Measurements from ENCODE around the gene FOXJ2.
"Not testable (repeated sequence)": the region's sequence is repeated elsewhere in the genome, so short reads cannot be mapped to it uniquely, and the experiment has no call there.

Gene FOXJ2

DNA sequence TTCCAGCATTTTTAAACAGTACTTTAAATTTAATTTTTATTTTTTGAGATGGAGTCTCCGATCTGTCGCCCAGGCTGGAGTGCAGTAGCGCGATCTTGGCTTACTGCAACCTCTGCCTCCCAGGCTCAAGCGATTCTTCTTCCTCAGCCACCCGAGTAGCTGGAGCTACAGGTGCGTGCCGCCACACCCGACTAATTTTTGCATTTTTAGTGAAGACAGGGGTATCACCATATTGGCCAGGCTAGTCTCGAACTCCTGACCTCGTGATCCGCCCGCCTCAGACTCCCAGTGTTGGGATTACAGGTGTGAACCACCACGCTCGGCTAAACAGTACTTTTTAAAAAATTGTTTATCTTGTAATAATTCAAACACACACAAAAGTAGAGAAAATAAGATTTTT is 4.2 kb upstream of the FOXJ2 start:
- no peak for DNase-seq (ENCODE audit: low read depth in 1 of 2, low spot score in 1 of 2)

- no peak for DNase-seq (ENCODE audit: low read depth in 1 of 2, low spot score in 1 of 2)
Measured at GRCh38 chr12:8030189-8030588, 2.3 kb upstream of the FOXJ2 start.

DNA sequence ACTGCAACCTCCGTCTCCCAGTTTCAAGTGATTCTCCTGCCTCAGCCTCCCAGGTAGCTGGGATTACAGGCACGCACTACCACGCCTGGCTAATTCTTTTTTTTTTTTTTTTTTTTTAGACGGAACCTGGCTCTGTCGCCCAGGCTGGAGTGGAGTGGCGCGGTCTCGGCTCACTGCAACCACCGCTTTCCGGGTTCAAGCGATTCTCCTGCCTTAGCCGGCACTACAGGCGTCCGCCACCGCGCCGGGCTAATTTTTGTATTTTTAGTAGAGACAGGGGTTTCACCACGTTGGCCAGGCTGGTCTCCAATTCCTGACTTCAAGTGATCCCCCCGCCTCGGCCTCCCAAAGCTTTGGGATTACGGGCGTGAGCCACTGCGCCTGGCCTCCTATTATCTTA is 1.5 kb upstream of the FOXJ2 start:
- not testable (repeated sequence) for DNase-seq (ENCODE audit: low read depth in 1 of 2, low spot score in 1 of 2)

- no peak for DNase-seq (ENCODE audit: low read depth in 1 of 2, low spot score in 1 of 2)
Measured at GRCh38 chr12:8031872-8032241, 659 bp upstream of the FOXJ2 start.

DNA sequence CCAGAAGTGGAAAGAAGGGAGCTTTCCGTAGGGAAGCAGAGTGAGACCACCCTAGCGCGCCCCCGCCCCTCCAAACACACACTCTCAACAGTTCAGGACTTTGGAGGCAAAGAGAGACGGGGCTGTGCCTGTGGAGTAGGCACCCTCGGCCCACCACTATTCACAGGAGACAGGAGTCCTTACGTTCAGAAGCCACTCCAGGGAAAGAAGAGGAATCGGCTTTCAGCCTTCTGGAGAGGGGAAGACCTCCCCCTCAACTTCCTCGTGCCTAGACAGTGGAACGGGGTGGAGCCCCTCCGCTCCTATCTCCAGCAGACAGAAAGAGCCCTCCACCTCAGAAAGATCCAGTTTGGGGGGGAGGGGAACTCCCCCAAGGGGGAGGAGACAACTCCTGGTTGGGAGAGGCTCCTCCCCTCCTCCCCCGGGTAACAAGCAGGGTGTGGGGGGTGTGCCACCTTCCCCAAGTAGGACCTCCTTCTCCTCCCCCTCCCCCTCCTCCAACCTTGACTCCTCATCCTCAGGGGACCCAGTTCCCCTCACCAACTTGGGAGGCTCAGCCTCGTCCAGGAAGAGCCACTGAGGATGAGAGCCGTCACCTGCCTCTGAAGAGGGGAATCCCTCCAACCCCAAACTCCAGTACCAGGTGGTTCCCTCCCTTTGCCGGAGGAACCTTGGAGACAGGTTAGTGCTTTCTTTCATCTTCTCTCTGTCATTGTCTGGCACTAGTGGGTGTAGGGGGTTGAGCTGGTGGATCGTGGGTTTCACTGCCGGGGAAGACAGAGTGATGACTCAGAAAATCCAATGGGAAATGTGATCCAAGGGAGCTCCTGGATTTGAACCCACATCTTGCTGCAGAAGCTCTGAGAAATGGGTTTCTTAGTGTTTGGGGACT is 883 bp downstream of the FOXJ2 start:
- peak in 1 of 2 donors; percentile 23 for DNase-seq (ENCODE audit: low read depth in 1 of 2, low spot score in 1 of 2)

DNA sequence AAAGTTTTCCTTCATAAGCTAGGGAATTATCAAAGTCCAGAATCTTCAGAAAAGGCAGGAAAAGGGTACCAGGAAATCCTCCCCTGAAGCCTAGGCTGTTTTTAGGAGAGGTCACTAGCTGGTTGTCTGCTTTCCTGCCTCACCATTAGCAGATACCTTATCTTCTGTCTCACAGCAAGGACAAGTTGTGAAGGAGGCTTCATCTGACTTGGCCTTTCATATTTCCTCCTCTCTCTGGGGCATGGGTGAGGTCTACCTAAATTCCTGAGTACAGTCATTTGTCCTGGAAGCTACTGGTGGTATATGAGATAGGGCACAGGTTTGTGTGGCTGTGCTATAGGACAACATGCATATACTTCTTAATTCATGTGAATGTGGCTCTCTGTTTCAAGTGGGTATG is 2.3 kb downstream of the FOXJ2 start:
- DNase-seq (ENCODE audit: low read depth in 1 of 2, low spot score in 1 of 2): no peak

- DNase-seq (ENCODE audit: low read depth in 1 of 2, low spot score in 1 of 2): no peak
Measured at GRCh38 chr12:8035440-8036010, 3.0 kb downstream of the FOXJ2 start.

DNA sequence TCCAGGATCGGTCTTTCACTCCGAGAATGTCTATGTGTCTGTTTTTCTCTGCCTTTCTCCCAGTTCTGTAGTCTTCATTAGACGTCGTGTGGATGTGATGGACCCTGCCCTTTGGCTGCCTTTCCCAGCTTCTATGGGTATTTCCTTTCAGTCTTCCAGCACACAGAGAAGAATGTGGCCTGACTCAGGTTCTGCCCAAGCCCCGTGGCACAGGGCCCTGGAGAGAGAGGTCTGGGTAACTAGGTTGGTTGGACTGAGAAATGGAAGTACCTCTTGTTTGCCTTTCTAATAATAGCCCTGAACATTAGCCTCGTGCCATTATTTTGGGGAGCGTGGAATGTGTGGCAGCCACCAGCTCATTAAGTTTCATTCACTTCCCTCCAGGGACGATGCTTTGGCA is 3.8 kb downstream of the FOXJ2 start:
- no peak for DNase-seq (ENCODE audit: low read depth in 1 of 2, low spot score in 1 of 2)

GRCh38 chr12:8037046-8037663 is 4.6 kb downstream of the FOXJ2 start:
- no peak for DNase-seq (ENCODE audit: low read depth in 1 of 2, low spot score in 1 of 2)

GRCh38 chr12:8037947-8038346 is 5.4 kb downstream of the FOXJ2 start:
- DNase-seq (ENCODE audit: low read depth in 1 of 2, low spot score in 1 of 2): no peak

DNA sequence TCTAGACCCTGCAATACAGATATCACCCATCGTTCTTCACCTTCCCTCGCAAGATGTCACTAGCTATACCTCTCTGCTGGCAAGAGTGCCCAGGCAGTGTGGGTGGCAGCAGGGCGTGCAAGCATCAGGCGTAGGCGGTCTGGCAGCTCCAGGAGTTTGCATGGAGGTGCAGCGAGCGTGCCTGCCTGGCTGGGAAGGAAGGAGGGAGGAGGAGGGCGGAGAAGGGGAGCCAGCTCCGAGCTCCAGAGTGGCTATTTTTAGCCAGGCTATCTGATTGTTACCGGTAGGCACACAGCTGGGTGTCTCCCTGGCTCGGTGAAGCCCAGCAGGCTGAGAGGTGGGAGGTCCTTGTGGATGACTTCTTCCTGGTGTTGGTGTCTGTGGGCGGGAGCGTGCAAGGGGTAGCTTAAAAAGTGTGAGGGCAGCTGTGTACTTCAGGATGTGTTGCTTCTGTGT is 6.2 kb downstream of the FOXJ2 start:
- DNase-seq (ENCODE audit: low read depth in 1 of 2, low spot score in 1 of 2): no peak

DNA sequence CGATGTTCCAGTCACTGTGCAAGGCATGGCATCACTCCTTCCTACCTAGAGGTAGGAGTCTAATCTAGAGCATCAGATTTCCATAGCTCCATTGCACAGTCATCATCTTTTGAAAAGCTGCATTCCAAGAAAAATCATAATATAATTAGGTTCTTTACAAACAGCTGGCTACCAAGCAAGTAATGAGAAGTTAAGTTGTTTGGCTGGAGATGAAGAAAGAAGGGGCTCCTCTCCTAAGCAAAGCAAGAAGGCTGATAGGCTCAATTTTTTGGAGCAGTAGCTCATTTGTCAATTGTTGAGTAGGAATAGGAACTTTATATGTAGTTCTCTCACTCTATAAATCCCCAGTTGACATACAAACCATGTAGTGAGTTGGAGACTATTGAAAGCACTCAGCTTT is 8.3 kb downstream of the FOXJ2 start:
- no peak for DNase-seq (ENCODE audit: low read depth in 1 of 2, low spot score in 1 of 2)

DNA sequence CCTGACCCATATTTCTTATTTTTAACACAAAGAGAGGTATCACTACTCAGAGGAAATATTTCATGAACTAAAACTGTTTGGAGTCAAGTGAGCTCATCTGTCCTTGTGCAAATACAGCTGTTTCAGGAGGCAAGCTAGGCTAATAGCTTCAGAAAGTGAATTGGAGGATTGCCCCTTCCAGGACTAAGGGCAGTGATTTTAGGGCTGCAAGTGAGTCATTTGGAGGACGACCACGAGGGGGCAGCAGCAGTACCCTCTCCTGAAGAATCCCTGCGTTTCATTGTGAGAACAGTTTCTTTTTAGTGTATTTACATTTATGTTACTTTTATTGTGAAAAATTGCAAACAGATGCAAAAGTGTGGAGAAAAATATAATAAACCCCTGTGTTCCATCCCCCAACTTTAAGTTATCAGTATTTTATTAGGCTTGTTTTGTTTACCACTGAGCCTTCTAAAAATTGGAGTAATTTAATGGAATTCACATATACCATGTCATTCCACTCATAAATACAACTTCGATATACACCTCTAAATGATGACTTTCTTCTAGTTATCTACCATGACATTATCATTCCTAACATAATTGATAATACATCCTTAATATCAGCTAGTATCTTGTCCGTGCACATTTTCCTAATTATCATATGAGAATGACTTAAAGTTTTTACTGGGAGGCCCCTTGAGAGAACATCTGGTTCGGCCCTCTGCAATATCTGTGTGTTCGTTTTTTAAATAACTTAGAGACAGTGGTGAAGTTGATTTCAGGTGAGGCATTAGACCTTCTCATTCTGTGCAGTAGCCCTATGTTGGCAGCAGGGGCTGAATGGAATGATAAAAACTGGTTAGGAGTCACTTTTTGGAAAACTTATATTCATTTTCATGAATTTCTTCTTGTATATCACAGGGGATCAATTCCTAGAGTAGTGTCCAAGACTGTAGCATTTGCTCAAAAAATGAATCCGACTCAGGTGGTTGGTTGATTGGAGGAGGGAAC is 13.7 kb downstream of the FOXJ2 start:
- peak; percentile 63 to 82 for DNase-seq (ENCODE audit: low read depth in 1 of 2, low spot score in 1 of 2)

- no peak for DNase-seq (ENCODE audit: low read depth in 1 of 2, low spot score in 1 of 2)
Measured at GRCh38 chr12:8047842-8048241, 15.3 kb downstream of the FOXJ2 start.

GRCh38 chr12:8048906-8049305 is 16.4 kb downstream of the FOXJ2 start:
- no peak for DNase-seq (ENCODE audit: low read depth in 1 of 2, low spot score in 1 of 2)

DNA sequence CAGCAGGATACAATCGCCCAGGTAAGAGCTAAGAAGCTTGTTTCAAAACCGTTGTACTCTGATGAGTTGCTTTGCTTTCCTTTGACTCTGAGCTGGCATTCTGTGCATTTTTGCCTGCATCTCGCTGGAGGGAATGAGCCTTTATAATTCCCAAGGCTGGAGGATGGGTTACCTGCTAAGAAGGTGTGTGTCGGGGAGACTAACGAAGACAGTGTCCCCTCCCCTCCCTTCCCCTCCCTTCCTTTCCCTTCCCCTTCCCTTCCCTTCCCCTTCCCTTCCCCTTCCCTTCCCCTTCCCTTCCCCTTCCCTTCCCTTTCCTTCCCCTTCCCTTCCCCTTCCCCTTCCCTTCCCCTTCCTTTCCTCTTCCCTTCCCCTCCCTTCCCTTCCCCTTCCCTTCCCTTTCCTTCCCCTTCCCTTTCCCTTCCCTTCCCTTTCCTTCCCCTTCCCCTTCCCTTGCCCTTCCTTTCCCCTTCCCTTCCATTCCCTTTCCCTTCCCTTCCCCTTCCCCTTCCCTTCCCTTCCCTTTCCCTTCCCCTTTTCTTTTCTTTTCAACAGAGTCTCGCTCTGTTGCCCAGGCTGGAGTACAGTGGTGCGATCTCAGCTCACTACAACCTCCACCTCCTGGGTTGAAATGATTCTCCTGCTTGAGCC is 18.2 kb downstream of the FOXJ2 start:
- no peak for DNase-seq (ENCODE audit: low read depth in 1 of 2, low spot score in 1 of 2)

DNA sequence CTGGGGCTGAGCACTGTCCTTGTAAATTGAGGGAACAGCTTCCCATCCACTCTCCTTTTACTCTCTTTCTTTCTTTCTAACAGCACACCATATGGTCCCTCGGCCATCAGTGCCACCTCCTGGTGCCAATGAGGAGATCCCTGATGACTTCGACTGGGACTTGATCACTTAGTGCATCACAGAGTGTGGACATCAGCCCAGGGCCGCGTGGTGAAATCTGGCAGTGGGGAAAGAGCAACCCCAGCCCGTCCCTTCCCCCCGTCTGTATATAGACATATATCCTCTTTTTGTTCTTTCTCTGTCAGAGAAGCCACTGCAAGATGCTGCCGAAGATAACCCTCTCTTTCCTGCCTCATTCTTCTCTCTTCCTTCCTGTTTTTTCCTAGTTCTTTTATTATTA is 20.2 kb downstream of the FOXJ2 start:
- DNase-seq (ENCODE audit: low read depth in 1 of 2, low spot score in 1 of 2): no peak

- DNase-seq (ENCODE audit: low read depth in 1 of 2, low spot score in 1 of 2): no peak
Measured at GRCh38 chr12:8054816-8055215, 22.3 kb downstream of the FOXJ2 start.

DNA sequence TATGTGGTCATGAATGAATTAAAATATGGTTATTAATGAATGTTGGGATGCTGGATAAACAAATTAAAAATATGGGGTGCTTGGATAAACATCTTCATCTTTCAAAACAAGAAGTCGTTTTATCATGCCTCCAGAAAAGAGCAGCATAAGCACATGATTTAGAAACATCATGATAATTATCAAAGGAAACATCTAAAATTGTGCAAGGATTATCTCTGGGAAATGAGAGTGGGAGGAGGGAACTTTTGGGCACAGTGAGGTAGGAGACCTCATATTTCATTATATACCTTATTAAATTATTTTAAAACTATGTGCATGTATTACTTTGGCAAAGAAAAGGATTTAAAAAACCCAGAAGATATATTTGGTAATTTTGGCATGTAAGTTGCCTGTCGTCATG is 24.8 kb downstream of the FOXJ2 start:
- DNase-seq (ENCODE audit: low read depth in 1 of 2, low spot score in 1 of 2): no peak

DNA sequence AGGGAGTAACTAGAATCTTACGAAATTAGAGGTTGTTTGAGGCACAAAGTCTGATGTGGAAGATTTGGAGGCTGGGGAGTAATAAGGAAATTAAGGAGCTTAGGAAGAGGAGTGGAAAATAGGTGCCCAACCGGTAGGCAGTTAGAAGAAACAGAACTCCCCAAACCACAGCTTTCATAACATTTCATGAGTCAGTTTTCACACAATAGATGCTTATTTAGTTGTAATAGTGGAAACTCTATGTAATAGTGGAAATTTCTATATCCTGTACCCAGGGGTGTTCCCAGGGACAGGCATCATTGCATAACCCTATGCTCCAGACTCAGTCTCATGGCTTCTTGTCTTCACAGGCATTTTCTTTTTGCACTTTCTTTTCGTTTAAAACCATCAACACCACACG is 25.3 kb downstream of the FOXJ2 start:
- DNase-seq (ENCODE audit: low read depth in 1 of 2, low spot score in 1 of 2): no peak

- no peak for DNase-seq (ENCODE audit: low read depth in 1 of 2, low spot score in 1 of 2)
Measured at GRCh38 chr12:8058506-8058905, 26.0 kb downstream of the FOXJ2 start.

All from activated T-helper 1 cell treated with anti-CD3 and anti-CD28 coated beads, Interleukin-2, amount 50 U/mL, for 16 hours (primary cell).